Prostate gland (tissue), 2 donors: ENCODE measurements around the gene NCAPG.

Experiments
- CTCF ChIP-seq, 4 experiments: fragments of 200-600 bp in 2 of 4; fragments of 450-650 bp in 2 of 4; sonication (generic) in 2 of 4; IDR thresholded peaks; 1 replicate in 3 of 4; 2 replicates in 1 of 4; pipeline ENCODE4 v1.5.1; 2016 to 2019; ENCODE audit warnings: antibody characterized with exemption in 4 of 4, mild to moderate bottlenecking in 2 of 4, moderate library complexity in 2 of 4
- POLR2A ChIP-seq: fragments of 450-650 bp; IDR thresholded peaks from one replicate; pipeline ENCODE4 v1.6.1; 2016; ENCODE audit warnings: antibody characterized with exemption, mild to moderate bottlenecking

GRCh38 chr4:17814140-17814539 lies 3.4 kb downstream of the NCAPG start:
- no peak for TF ChIP-seq POLR2A
- TF ChIP-seq CTCF (IDR thresholded peaks at IDR 0.05): no peak
